Fibroblast of lung (primary cell): Measurements from ENCODE around the gene VAPB. TPM values are rescaled to one million over a fixed set of nuclear protein-coding genes. Genes with fewer than 3 reads are reported as not detected.

ENCODE experiments used
- DNase-seq, 2 donors: peaks; one replicate each; pipeline versions ENCODE4 v3.0.0 to v3.0.0-alpha.2; 2010; ENCODE audit warnings: low read depth in 2 of 2
- H2AFZ ChIP-seq: 2 replicates; pipeline ENCODE4 v1.5.1; 2012; ENCODE audit warnings: low read length, control low read depth, inconsistent platforms
- H3K27ac ChIP-seq: 2 replicates; pipeline ENCODE4 v1.5.1; 2011; ENCODE audit warnings: low read length, control low read depth; ENCODE audit not compliant: insufficient read depth
- H3K27me3 ChIP-seq: 2 replicates; pipeline ENCODE4 v1.5.1; 2011; ENCODE audit warnings: mild to moderate bottlenecking, low read length; ENCODE audit not compliant: control insufficient read depth, insufficient read depth
- H3K36me3 ChIP-seq: 2 replicates; pipeline ENCODE4 v1.5.1; 2011; ENCODE audit warnings: low read length; ENCODE audit not compliant: control insufficient read depth, insufficient read depth
- H3K4me1 ChIP-seq: 2 replicates; pipeline ENCODE4 v1.5.1; 2011; ENCODE audit warnings: low read length; ENCODE audit not compliant: control insufficient read depth, insufficient read depth; ENCODE audit errors: extremely low read depth
- H3K4me2 ChIP-seq: 2 replicates; pipeline ENCODE4 v1.5.1; 2011; ENCODE audit warnings: low read length, control low read depth; ENCODE audit not compliant: insufficient read depth; ENCODE audit errors: extremely low read depth
- H3K4me3 ChIP-seq, 4 experiments: fragments of 200-600 bp in 1 of 4; sonication (generic) in 1 of 4; replicated peaks in 1 of 4; 2 replicates each; pipeline ENCODE4 v1.5.1; 2011 to 2016; ENCODE audit warnings: low read length in 4 of 4, low read depth in 3 of 4, mild to moderate bottlenecking in 3 of 4, control low read depth in 2 of 4, inconsistent platforms in 1 of 4, mixed read lengths in 1 of 4; ENCODE audit not compliant: insufficient read depth in 1 of 4; ENCODE audit errors: control extremely low read depth in 1 of 4
- H3K79me2 ChIP-seq: 2 replicates; pipeline ENCODE4 v1.5.1; 2012; ENCODE audit warnings: mild to moderate bottlenecking, low read length, inconsistent platforms; ENCODE audit not compliant: control insufficient read depth, insufficient read depth
- H3K9ac ChIP-seq: 2 replicates; pipeline ENCODE4 v1.5.1; 2011; ENCODE audit warnings: mild to moderate bottlenecking, low read length, control low read depth; ENCODE audit not compliant: insufficient read depth
- H3K9me3 ChIP-seq: 2 replicates; pipeline ENCODE4 v1.5.1; 2012; ENCODE audit warnings: low read depth, low read length; ENCODE audit not compliant: control insufficient read depth, insufficient read depth
- H4K20me1 ChIP-seq: 2 replicates; pipeline ENCODE4 v1.5.1; 2011; ENCODE audit warnings: low read length; ENCODE audit not compliant: control insufficient read depth, insufficient read depth; ENCODE audit errors: extremely low read depth
- EZH2 ChIP-seq: IDR thresholded peaks from 2 replicates; pipeline ENCODE4 v1.5.1; 2012; ENCODE audit warnings: low read length, control low read depth, mild to moderate bottlenecking; ENCODE audit errors: missing control alignments
- polyA plus RNA-seq, 2 donors: library from polyadenylated mRNA; depleted of rRNA in 1 of 2; stranded (reverse) in 1 of 2; unstranded in 1 of 2; fragments of >200 nt; gene quantifications; 2 replicates each; pipeline ENCODE4 v1.2.1, GENCODE V29; 2011 to 2012; ENCODE audit warnings: missing spikeins in 1 of 2
- total RNA-seq: library from RNA; depleted of rRNA; stranded (reverse); fragments of >200 nt; gene quantifications from 2 replicates; pipeline ENCODE4 v1.2.1, GENCODE V29; 2014
- TF ChIP-seq, protein P1 (sequence below), 2 donors: IDR thresholded peaks in 1 of 2; conservative IDR thresholded peaks in 1 of 2; 1 replicate in 1 of 2; 2 replicates in 1 of 2; pipeline ENCODE4 v1.5.1; 2011 to 2012; ENCODE audit warnings: low read length in 2 of 2, control low read depth in 1 of 2, inconsistent platforms in 1 of 2, low read depth in 1 of 2, mild to moderate bottlenecking in 1 of 2

The VAPB gene
- total and polyA plus RNA-seq, 2 donors (not counting 1 experiment from before 2014, with no cell fraction given) = 13.0 to 43.7 TPM

DNA sequence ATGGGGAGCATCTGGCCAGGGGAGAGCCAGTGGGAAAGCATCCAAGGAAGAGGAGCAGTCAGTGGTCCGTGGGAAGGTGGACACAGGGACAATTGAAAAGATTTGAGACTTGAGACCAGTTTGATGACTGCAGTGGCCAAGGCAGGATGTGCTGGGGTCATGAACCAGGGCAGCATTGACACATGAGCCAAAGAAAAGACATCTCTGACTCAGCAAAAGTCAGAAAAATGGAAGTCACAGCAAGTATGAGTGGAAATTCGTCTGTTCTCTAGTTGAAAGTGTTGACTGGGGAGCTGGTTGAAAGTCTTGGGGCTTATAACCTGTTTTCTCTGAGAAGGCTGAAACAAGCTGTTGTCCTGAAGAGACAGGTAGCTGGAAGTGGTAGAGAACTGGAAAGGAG, 48.2 kb upstream of the VAPB start:
- H3K4me3 ChIP-seq = no peak overlapping the region
- no peak overlapping the region for H2AFZ ChIP-seq
- H3K4me2 ChIP-seq = peak overlapping the region; percentile 10
- H3K27ac ChIP-seq = peak overlapping the region; percentile 53
- TF ChIP-seq EZH2 = no peak
- TF ChIP-seq, protein P1, sequence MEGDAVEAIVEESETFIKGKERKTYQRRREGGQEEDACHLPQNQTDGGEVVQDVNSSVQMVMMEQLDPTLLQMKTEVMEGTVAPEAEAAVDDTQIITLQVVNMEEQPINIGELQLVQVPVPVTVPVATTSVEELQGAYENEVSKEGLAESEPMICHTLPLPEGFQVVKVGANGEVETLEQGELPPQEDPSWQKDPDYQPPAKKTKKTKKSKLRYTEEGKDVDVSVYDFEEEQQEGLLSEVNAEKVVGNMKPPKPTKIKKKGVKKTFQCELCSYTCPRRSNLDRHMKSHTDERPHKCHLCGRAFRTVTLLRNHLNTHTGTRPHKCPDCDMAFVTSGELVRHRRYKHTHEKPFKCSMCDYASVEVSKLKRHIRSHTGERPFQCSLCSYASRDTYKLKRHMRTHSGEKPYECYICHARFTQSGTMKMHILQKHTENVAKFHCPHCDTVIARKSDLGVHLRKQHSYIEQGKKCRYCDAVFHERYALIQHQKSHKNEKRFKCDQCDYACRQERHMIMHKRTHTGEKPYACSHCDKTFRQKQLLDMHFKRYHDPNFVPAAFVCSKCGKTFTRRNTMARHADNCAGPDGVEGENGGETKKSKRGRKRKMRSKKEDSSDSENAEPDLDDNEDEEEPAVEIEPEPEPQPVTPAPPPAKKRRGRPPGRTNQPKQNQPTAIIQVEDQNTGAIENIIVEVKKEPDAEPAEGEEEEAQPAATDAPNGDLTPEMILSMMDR (conservative IDR thresholded peaks at IDR 0.05 in 1 of 2, IDR thresholded peaks at IDR 0.05 in 1 of 2; ENCODE audit: low read depth in 1 of 2, low read length in 2 of 2) = no peak
- H3K9me3 ChIP-seq = no peaks in the 10 kb centered on the region
- peaks cover 5% of the 10 kb centered on the region for H3K36me3 ChIP-seq
- no peaks in the 10 kb centered on the region for H4K20me1 ChIP-seq
- no peak overlapping the region for H3K9ac ChIP-seq
- peaks cover 54% of the 10 kb centered on the region for H3K79me2 ChIP-seq
- DNase-seq = peak in 1 of 2 donors; percentile 17
- no peaks in the 10 kb centered on the region for H3K27me3 ChIP-seq
- H3K4me1 ChIP-seq = peaks cover 19% of the 10 kb centered on the region

GRCh38 chr20:58342104-58342945, 46.7 kb upstream of the VAPB start:
- Histone ChIP-seq H2AFZ (no peak overlapping the region), H3K4me1 (peaks cover 19% of the 10 kb centered on the region), H4K20me1 (no peaks in the 10 kb centered on the region), H3K4me3 (no peak overlapping the region), H3K9ac (no peak overlapping the region), H3K4me2 (peak overlapping the region; percentile 65), H3K36me3 (peaks cover 10% of the 10 kb centered on the region), H3K79me2 (peaks cover 50% of the 10 kb centered on the region), H3K27ac (peak overlapping the region; percentile 53), H3K9me3 (no peaks in the 10 kb centered on the region), H3K27me3 (no peaks in the 10 kb centered on the region)
- TF ChIP-seq, protein P1 (conservative IDR thresholded peaks at IDR 0.05 in 1 of 2, IDR thresholded peaks at IDR 0.05 in 1 of 2; ENCODE audit: low read depth in 1 of 2, low read length in 2 of 2) = no peak
- TF ChIP-seq EZH2 = no peak
- DNase-seq = peak; percentile 19 to 78

GRCh38 chr20:58344741-58345140, 44.3 kb upstream of the VAPB start:
- no peak overlapping the region for H3K9ac ChIP-seq
- H4K20me1 ChIP-seq = no peaks in the 10 kb centered on the region
- no peaks in the 10 kb centered on the region for H3K27me3 ChIP-seq
- H2AFZ ChIP-seq = no peak overlapping the region
- TF ChIP-seq, protein P1 (conservative IDR thresholded peaks at IDR 0.05 in 1 of 2, IDR thresholded peaks at IDR 0.05 in 1 of 2; ENCODE audit: low read depth in 1 of 2, low read length in 2 of 2) = no peak
- TF ChIP-seq EZH2 = no peak
- H3K36me3 ChIP-seq = peaks cover 10% of the 10 kb centered on the region
- peaks cover 34% of the 10 kb centered on the region for H3K79me2 ChIP-seq
- no peak overlapping the region for H3K27ac ChIP-seq
- no peaks in the 10 kb centered on the region for H3K9me3 ChIP-seq
- no peak overlapping the region for H3K4me3 ChIP-seq
- peak in 1 of 2 donors; percentile 72 for DNase-seq
- H3K4me2 ChIP-seq = no peak overlapping the region
- H3K4me1 ChIP-seq = peaks cover 23% of the 10 kb centered on the region
